Globus pallidus (tissue), 1 donor: Measurements from ENCODE around the gene NXPH3.
"Not testable (repeated sequence)": the region's sequence is repeated elsewhere in the genome, so short reads cannot be mapped to it uniquely, and the experiment has no call there.

Experiments used
- DNase-seq: peaks from one replicate; pipeline ENCODE4 v3.0.0-alpha.2; 2015; ENCODE audit warnings: low spot score

Gene NXPH3

DNA sequence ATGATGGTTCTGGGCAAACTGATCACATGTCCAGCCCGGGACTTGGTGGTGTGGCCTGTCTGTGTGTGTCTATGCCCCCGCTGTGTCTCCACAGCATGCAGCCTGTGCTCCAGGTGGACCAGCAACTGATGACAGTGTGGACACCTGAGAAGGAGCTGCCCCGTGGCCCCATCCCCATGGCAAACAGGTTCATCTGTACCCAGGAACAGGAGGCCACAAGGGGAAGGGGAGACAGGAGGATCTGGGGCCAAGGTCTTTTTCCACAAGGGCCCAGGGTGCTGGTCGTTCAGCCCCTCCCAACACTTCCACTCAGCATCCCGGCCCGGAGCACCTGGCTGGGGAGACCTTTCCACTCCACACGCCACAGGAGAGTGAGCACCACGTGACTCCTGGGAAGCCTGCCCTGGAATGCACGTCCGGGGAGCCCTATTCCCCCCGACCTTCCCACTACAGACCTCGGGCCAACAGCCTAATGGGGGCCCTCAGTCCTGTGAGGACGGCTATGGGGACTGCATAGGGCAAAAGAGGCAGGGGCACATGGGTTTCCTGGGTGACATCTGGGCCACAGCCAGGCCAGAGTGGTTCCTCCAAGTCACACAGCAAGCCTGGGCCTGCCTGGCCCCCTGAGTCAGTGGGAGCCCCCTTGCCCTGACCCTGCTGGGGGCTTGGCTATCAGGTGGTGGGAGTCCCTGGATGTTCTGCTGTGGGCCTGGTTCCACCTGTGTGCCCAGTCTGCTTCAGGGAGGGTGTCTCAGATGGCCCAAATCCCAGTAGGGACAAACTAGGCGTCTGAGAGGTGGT is 20.8 kb upstream of the NXPH3 start:
- no peak for DNase-seq

GRCh38 chr17:49555495-49556222 is 20.0 kb upstream of the NXPH3 start:
- DNase-seq, result no peak

DNA sequence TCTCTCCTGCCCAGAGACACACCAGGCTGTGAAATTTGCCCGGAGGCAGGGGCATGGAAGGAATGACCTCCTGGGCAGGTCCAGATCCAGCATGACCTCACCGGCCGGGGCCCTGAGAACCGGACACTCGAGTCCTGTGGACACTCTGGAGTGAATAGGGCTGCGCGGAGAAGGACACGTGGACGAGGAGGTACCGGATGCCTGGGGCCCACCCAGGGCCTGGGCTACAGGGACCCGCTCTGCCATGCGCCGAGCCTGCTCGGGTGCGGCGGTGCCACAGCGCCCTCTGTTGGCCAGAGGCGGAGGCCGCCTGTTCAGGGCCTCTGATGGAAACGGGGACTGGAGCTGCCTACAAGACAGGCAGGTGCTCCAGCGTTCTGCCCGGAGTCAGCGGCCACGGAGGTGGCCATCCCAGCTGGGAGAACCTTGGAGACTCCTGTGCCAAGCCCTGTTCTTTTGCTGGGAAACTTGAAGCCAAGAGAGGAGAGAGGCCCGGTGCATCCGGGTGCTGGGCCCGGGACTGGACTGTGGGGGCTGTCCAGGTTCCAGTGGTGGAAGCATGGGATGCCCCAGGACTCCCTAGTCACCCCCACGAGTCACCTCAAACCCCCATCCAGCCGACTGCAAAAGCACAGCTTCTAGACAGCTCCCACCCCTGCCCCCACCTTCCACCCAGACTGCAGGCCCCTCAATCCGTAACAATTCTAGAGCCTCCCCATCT is 19.3 kb upstream of the NXPH3 start:
- DNase-seq, result no peak

DNA sequence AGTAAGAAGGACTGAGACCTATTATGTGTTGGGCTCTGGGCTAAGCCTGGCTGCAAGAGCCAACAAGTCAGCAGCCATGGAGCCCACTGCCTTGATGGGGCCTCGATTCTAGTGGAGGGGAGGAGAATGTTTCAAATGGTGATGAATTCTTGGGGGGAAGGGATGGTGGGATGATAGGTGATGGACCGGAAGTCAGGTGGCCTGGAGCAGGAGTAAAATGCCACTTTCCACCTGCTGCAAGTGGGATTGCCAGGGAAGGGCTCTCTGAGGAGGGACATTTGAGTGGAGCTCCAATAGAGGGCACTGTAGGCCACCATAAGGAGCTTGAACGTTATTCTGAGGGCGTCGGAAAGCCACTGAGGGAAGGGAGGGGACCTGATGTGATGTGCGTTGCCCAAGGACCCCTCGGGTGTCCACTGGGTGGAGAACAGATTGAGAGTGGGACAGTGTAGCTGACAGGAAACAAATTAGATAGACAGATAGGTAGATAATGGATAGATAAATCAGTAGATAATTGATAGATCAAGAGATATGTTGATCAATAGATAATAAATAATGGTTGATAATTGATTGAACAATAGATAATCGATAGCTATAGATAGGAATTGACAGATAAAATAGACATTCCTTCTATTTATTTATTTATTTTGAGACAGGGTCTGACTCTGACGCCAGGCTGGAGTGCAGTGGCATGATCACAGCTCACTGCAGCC is 18.2 kb upstream of the NXPH3 start:
- no peak for DNase-seq

GRCh38 chr17:49564638-49565037 is 11.0 kb upstream of the NXPH3 start:
- DNase-seq, result no peak

- DNase-seq, result no peak
Observed at GRCh38 chr17:49565948-49566491, 9.7 kb upstream of the NXPH3 start.

GRCh38 chr17:49566668-49567071 is 9.0 kb upstream of the NXPH3 start:
- no peak for DNase-seq

GRCh38 chr17:49567104-49567521 is 8.6 kb upstream of the NXPH3 start:
- no peak for DNase-seq

DNA sequence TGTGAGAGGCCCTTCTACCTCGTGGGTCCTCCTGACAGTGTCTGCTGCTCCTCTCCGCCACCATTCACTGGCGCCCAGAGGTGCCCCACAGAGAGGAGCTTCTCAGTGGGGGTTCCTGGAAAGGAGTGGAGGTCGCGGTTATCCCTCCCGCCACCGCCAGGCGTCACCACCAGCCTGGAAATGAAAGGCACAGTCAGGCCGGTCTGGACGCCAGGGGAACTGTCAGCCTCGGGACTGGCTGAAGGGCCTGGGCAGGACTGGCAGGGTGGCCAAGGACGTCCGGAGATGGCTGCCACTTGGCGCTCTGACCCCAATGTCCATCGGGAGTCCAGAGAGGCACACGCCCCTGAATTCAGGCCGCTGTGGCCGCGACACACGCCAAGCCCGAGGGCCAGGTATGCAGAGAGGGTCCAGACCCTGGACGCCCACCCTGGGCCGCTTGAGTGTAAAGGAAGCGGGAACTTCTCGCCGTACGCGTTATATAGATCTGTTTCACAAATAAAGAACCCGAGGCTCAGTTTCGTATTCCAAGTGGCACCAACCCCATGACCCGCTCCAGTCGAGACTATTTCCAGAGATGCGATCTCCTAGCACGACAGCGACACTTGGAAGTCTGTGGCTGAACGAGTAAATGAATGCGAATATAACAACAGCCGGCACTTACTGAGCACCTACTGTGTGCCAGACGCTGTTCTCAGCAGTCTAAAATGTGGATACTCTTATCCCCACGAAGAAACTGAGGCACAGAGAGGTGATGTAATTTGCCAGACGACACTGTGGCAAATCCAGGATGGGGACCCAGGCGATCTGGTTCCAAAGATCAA is 7.6 kb upstream of the NXPH3 start:
- DNase-seq, result peak; percentile 80

GRCh38 chr17:49568695-49569047 is 7.0 kb upstream of the NXPH3 start:
- DNase-seq, result not testable (repeated sequence)

- no peak for DNase-seq
Observed at GRCh38 chr17:49570540-49571242, 5.0 kb upstream of the NXPH3 start.

GRCh38 chr17:49571283-49571682 is 4.4 kb upstream of the NXPH3 start:
- DNase-seq, result no peak

DNA sequence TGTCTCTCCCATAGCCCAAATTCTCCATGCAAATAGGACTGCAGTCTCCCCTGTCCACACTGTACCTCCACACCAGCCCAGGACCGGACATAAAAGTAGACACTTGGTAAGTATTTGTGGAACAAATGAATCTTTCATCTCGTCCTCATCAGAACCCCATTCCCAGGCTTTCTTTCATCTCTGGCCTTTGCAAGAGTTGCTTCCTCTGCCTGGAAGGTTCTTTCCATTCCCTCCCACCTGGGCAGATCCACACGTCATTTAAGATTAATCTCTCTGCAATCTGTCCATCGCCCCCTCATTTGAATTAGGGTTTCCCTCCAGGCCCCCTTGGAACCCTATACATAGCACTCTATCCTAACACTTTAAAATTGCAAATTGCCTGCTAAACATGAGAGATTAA is 3.9 kb upstream of the NXPH3 start:
- no peak for DNase-seq

GRCh38 chr17:49572226-49572625 is 3.4 kb upstream of the NXPH3 start:
- no peak for DNase-seq

GRCh38 chr17:49572806-49573420 is 2.8 kb upstream of the NXPH3 start:
- no peak for DNase-seq

- no peak for DNase-seq
Observed at GRCh38 chr17:49573510-49574322, 2.0 kb upstream of the NXPH3 start.

GRCh38 chr17:49574323-49574781 is 1.3 kb upstream of the NXPH3 start:
- peak; percentile 46 for DNase-seq

DNA sequence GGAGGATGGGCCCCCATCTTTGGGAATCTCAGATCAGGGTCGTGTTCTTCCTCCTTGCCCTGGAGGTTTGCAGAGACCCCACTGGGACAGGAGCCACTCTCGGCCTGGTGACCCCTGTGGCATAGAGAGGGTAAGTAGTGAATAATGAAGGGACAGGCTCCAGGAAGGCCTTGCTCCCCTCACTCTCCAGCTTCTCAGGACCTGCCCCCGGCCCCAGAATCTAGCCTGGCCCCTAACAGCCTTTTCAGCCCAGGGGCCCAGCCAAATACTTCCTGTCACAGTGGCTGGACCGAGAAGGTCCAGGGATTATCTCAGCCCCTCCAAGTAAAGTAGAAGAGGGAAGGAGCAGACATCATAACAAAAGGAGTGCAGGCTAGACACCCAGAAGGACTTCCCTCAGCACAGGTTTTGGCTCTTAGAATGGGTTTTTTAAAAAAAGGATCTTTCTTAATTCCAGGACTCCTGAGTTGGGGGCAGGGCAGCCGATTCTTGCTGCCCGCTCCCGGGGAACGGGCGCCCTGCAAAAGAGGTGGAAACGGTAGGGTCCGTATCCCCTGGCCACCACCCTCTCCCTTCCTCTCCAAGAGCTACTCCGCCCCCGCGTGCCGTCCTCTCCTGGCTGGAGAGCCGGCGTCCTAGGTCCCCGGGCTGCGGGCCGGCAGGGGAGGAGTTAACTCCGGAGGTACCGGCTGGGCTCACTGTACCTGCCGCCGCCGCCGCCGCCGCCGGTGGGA is 559 bp upstream of the NXPH3 start:
- no peak for DNase-seq
